T-cell (primary cell): Measurements from ENCODE around the gene DPY19L2. TPM values are rescaled to one million over a fixed set of nuclear protein-coding genes. Genes with fewer than 3 reads are reported as not detected.
"Not testable (repeated sequence)": the region's sequence is repeated elsewhere in the genome, so short reads cannot be mapped to it uniquely, and the experiment has no call there.

Experiments
- ATAC-seq, 4 experiments: fragments of 200-7000 bp in 3 of 4; fragments of 150-1000 bp in 1 of 4; cut with Tn5 transposase; replicated peaks in 1 of 4; 1 replicate in 3 of 4; 2 replicates in 1 of 4; pipeline ENCODE4 v1.10.0; 2021; ENCODE audit warnings: moderate library complexity in 3 of 4, mild to moderate bottlenecking in 2 of 4, moderate number of reproducible peaks in 1 of 4
- CTCF ChIA-PET, 2 donors: fragments of 300-600 bp; sonication (Branson Sonifier 250); formaldehyde crosslinking; loops; one replicate each; lab custom pipeline; 2022; ENCODE audit warnings: antibody characterized with exemption in 2 of 2; lab: Charles Lee
- POLR2A ChIA-PET, 2 donors: fragments of 300-600 bp; sonication (Branson Sonifier 250); formaldehyde crosslinking; loops; one replicate each; lab custom pipeline; 2022; ENCODE audit warnings: antibody characterized with exemption in 2 of 2; lab: Charles Lee
- DNase-seq, 35 experiments: peaks; one replicate each; pipeline versions ENCODE4 v3.0.0 to v3.0.0-alpha.2; 2013 to 2023
- H3K27ac ChIP-seq: one replicate; pipeline ENCODE4 v1.5.1; 2013; ENCODE audit warnings: low read length
- H3K27me3 ChIP-seq, 2 experiments: replicated peaks in 1 of 2; 1 replicate in 1 of 2; 2 replicates in 1 of 2; pipeline versions ENCODE4 v1.6.1 to v1.7.0; 2013; ENCODE audit warnings: low read length in 1 of 2, mixed read lengths in 1 of 2; ENCODE audit not compliant: control insufficient read depth in 2 of 2, insufficient read depth in 2 of 2; ENCODE audit errors: extremely low read depth in 1 of 2
- H3K36me3 ChIP-seq, 2 donors: 1 replicate in 1 of 2; 2 replicates in 1 of 2; pipeline versions ENCODE4 v1.6.1 to v1.7.0; 2013; ENCODE audit warnings: low read length in 1 of 2; ENCODE audit not compliant: control insufficient read depth in 2 of 2, insufficient read depth in 1 of 2; ENCODE audit errors: extremely low read depth in 1 of 2
- H3K4me1 ChIP-seq, 2 experiments: 1 replicate in 1 of 2; 2 replicates in 1 of 2; pipeline versions ENCODE4 v1.6.1 to v1.7.0; 2013; ENCODE audit warnings: low read length in 2 of 2, mixed read lengths in 1 of 2; ENCODE audit not compliant: insufficient read depth in 2 of 2, control insufficient read depth in 1 of 2; ENCODE audit errors: extremely low read depth in 1 of 2
- H3K4me3 ChIP-seq, 2 donors: 1 replicate in 1 of 2; 2 replicates in 1 of 2; pipeline versions ENCODE4 v1.5.1 to v1.7.0; 2013; ENCODE audit warnings: mild to moderate bottlenecking in 2 of 2, low read length in 1 of 2, moderate library complexity in 1 of 2; ENCODE audit not compliant: control insufficient read depth in 1 of 2; ENCODE audit errors: extremely low read depth in 1 of 2
- H3K9me3 ChIP-seq: 2 replicates; pipeline ENCODE4 v1.7.0; 2013
- H3K27ac Mint-ChIP-seq, 2 donors: one replicate each; pipeline ENCODE4 v1.8.0; 2020 to 2021; ENCODE audit warnings: mild to moderate bottlenecking in 2 of 2, mixed read lengths in 2 of 2
- H3K27me3 Mint-ChIP-seq, 2 donors: one replicate each; pipeline ENCODE4 v1.8.0; 2021 to 2022; ENCODE audit warnings: mixed read lengths in 2 of 2
- H3K36me3 Mint-ChIP-seq: one replicate; pipeline ENCODE4 v1.8.0; 2021; ENCODE audit warnings: mixed read lengths
- H3K4me1 Mint-ChIP-seq, 3 donors: one replicate each; pipeline ENCODE4 v1.8.0; 2020 to 2022; ENCODE audit warnings: mixed read lengths in 3 of 3, mild to moderate bottlenecking in 1 of 3
- H3K4me3 Mint-ChIP-seq, 3 donors: one replicate each; pipeline ENCODE4 v1.8.0; 2020 to 2022; ENCODE audit warnings: mild to moderate bottlenecking in 3 of 3, mixed read lengths in 3 of 3, moderate library complexity in 3 of 3
- H3K9me3 Mint-ChIP-seq, 3 donors: one replicate each; pipeline ENCODE4 v1.8.0; 2020 to 2022; ENCODE audit warnings: mixed read lengths in 3 of 3
- WGBS: methylation state at CpG from one replicate; pipeline ENCODE4 v1.1.5; 2013; ENCODE audit warnings: missing lambda C conversion rate; ENCODE audit not compliant: insufficient coverage; 5-methylcytosine and 5-hydroxymethylcytosine counted together
- total RNA-seq, 35 experiments: library from RNA in 6 of 35; stranded (reverse) in 6 of 35; fragments of 120-200 nt in 1 of 35; gene quantifications; one replicate each; pipeline versions ENCODE4 v1.2.1 to v1.2.4 and lab custom pipeline; 2013 to 2026

DPY19L2 gene
- total RNA-seq, 5 donors from 2014 or later (not counting 1 experiment from before 2014, with no cell fraction given) = 1.5 to 7.0 (median 3.8) TPM

- CTCF ChIA-PET, H3K4me3 Mint-ChIP-seq, H3K27ac ChIP-seq: not testable (repeated sequence)
These were observed 13.8 kb downstream of the DPY19L2 start for GRCh38 chr12:63654481-63654880.

GRCh38 chr12:63649517-63649916 lies 18.8 kb downstream of the DPY19L2 start:
- CTCF ChIA-PET, H3K27ac ChIP-seq, H3K27me3 Mint-ChIP-seq, H3K36me3 ChIP-seq, H3K27ac Mint-ChIP-seq, H3K4me3 ChIP-seq, H3K4me3 Mint-ChIP-seq, H3K4me1 ChIP-seq, ATAC-seq, H3K9me3 Mint-ChIP-seq, H3K9me3 ChIP-seq, DNase-seq, POLR2A ChIA-PET, H3K36me3 Mint-ChIP-seq, H3K27me3 ChIP-seq, H3K4me1 Mint-ChIP-seq: not testable (repeated sequence)
- WGBS = no CpG with 5 or more reads among the region's 1 CpG

More at GRCh38 chr12:63654481-63654880, 13.8 kb downstream of the DPY19L2 start:
- H3K36me3 Mint-ChIP-seq, DNase-seq, H3K27me3 Mint-ChIP-seq, H3K27ac Mint-ChIP-seq, H3K4me1 Mint-ChIP-seq, H3K4me1 ChIP-seq, H3K4me3 ChIP-seq, ATAC-seq, H3K9me3 Mint-ChIP-seq, H3K36me3 ChIP-seq, H3K27me3 ChIP-seq, POLR2A ChIA-PET, H3K9me3 ChIP-seq: not testable (repeated sequence)
- no CpG with 5 or more reads among the region's 5 CpGs for WGBS

GRCh38 chr12:63643381-63644140 lies 24.7 kb downstream of the DPY19L2 start:
- H3K4me1 Mint-ChIP-seq, H3K9me3 Mint-ChIP-seq, H3K36me3 ChIP-seq, H3K9me3 ChIP-seq, H3K36me3 Mint-ChIP-seq, H3K4me3 Mint-ChIP-seq, CTCF ChIA-PET, H3K27me3 Mint-ChIP-seq, ATAC-seq, POLR2A ChIA-PET, H3K4me3 ChIP-seq, DNase-seq, H3K27me3 ChIP-seq, H3K27ac Mint-ChIP-seq, H3K27ac ChIP-seq, H3K4me1 ChIP-seq: not testable (repeated sequence)
- WGBS = 59% methylated on average over 4 of the region's 5 CpGs

- H3K4me1 ChIP-seq, H3K27me3 Mint-ChIP-seq, H3K27ac ChIP-seq, DNase-seq, H3K9me3 Mint-ChIP-seq, H3K4me3 Mint-ChIP-seq, H3K9me3 ChIP-seq, H3K4me3 ChIP-seq, H3K36me3 ChIP-seq, H3K27me3 ChIP-seq, ATAC-seq, H3K27ac Mint-ChIP-seq, POLR2A ChIA-PET, H3K4me1 Mint-ChIP-seq, CTCF ChIA-PET, H3K36me3 Mint-ChIP-seq: not testable (repeated sequence)
- WGBS = no CpG with 5 or more reads among the region's 4 CpGs
These were observed 44.0 kb downstream of the DPY19L2 start for GRCh38 chr12:63624258-63624657.

- H3K27ac ChIP-seq, H3K4me3 ChIP-seq, ATAC-seq, H3K4me1 Mint-ChIP-seq, H3K27me3 ChIP-seq, H3K9me3 ChIP-seq, H3K4me3 Mint-ChIP-seq, H3K4me1 ChIP-seq, H3K36me3 Mint-ChIP-seq, H3K27ac Mint-ChIP-seq, H3K36me3 ChIP-seq, POLR2A ChIA-PET, DNase-seq, CTCF ChIA-PET, H3K27me3 Mint-ChIP-seq, H3K9me3 Mint-ChIP-seq: not testable (repeated sequence)
- WGBS = no CpG with 5 or more reads among the region's 1 CpG
These were observed 52.7 kb downstream of the DPY19L2 start for GRCh38 chr12:63615544-63615943.

- H3K27ac ChIP-seq, H3K4me3 ChIP-seq, H3K9me3 ChIP-seq, H3K9me3 Mint-ChIP-seq, H3K4me1 ChIP-seq, ATAC-seq, H3K27ac Mint-ChIP-seq, H3K27me3 ChIP-seq, DNase-seq, H3K4me1 Mint-ChIP-seq, POLR2A ChIA-PET, H3K4me3 Mint-ChIP-seq, CTCF ChIA-PET, H3K27me3 Mint-ChIP-seq, H3K36me3 ChIP-seq, H3K36me3 Mint-ChIP-seq: not testable (repeated sequence)
- no CpG with 5 or more reads among the region's 2 CpGs for WGBS
These were observed 57.0 kb downstream of the DPY19L2 start for GRCh38 chr12:63611285-63611684.

- H3K4me3 ChIP-seq, H3K27ac Mint-ChIP-seq, CTCF ChIA-PET, H3K36me3 ChIP-seq, H3K27me3 Mint-ChIP-seq, POLR2A ChIA-PET, H3K4me1 Mint-ChIP-seq, H3K36me3 Mint-ChIP-seq, DNase-seq, ATAC-seq, H3K27ac ChIP-seq, H3K9me3 ChIP-seq, H3K9me3 Mint-ChIP-seq, H3K27me3 ChIP-seq, H3K4me3 Mint-ChIP-seq, H3K4me1 ChIP-seq: not testable (repeated sequence)
These were observed 59.0 kb downstream of the DPY19L2 start for GRCh38 chr12:63609281-63609680.
